AG04449 (cell line): ENCODE results near the gene CXCR4.

Experiments
- CTCF ChIA-PET: fragments of 350-600 bp; formaldehyde crosslinking; extraction: SDS; loops from one replicate; lab custom pipeline; 2021; ENCODE audit warnings: antibody characterized with exemption; lab: Yijun Ruan, JAX
- POLR2A ChIA-PET: fragments of 400-600, 350-600 bp; formaldehyde crosslinking; extraction: SDS; loops from one replicate; lab custom pipeline; 2020; ENCODE audit warnings: antibody characterized with exemption, inconsistent platforms; lab: Yijun Ruan, JAX
- DNase-seq: peaks from one replicate; pipeline ENCODE4 v3.0.0-alpha.2; 2010; ENCODE audit warnings: low read depth, low spot score
- H3K4me3 ChIP-seq: 2 replicates; pipeline ENCODE4 v1.5.1; 2011; ENCODE audit warnings: low read depth, mild to moderate bottlenecking, control low read depth, low read length
- TF ChIP-seq, protein P1 (sequence below): IDR thresholded peaks from one replicate; pipeline ENCODE4 v1.5.1; 2011; ENCODE audit warnings: mild to moderate bottlenecking, moderate library complexity, low read length, control low read depth, inconsistent platforms; ENCODE audit not compliant: insufficient read depth; ENCODE audit errors: missing control alignments

The CXCR4 gene

GRCh38 chr2:136126021-136126420 lies 8.1 kb upstream of the CXCR4 start:
- ChIA-PET POLR2A (no interaction called here), CTCF (no interaction called here)
- no peak overlapping the region for H3K4me3 ChIP-seq
- DNase-seq: no peak
- TF ChIP-seq, protein P1, sequence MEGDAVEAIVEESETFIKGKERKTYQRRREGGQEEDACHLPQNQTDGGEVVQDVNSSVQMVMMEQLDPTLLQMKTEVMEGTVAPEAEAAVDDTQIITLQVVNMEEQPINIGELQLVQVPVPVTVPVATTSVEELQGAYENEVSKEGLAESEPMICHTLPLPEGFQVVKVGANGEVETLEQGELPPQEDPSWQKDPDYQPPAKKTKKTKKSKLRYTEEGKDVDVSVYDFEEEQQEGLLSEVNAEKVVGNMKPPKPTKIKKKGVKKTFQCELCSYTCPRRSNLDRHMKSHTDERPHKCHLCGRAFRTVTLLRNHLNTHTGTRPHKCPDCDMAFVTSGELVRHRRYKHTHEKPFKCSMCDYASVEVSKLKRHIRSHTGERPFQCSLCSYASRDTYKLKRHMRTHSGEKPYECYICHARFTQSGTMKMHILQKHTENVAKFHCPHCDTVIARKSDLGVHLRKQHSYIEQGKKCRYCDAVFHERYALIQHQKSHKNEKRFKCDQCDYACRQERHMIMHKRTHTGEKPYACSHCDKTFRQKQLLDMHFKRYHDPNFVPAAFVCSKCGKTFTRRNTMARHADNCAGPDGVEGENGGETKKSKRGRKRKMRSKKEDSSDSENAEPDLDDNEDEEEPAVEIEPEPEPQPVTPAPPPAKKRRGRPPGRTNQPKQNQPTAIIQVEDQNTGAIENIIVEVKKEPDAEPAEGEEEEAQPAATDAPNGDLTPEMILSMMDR: no peak

DNA sequence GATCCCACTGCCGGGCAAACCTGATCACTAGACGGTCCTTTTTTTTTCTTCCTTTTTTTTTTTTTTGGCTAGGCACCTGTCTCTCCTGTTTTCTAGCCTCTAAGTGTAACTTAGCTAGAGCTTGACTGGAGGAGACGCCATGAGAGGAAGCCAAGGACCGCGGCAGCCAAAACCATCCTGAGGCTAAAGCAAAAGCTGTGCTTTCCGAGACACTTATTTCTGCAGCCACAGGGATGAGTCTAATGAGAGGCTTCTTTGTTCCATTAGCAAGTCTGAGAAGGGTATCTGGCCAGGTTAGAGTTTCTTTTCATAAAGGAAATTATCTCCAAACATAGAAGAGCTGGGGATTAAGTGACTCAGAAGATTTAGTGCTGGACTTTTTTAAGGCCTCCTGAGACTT lies 7.3 kb upstream of the CXCR4 start:
- H3K4me3 ChIP-seq: no peak overlapping the region
- TF ChIP-seq, protein P1: no peak
- ChIA-PET CTCF (no interaction called here), POLR2A (no interaction called here)
- DNase-seq: no peak

DNA sequence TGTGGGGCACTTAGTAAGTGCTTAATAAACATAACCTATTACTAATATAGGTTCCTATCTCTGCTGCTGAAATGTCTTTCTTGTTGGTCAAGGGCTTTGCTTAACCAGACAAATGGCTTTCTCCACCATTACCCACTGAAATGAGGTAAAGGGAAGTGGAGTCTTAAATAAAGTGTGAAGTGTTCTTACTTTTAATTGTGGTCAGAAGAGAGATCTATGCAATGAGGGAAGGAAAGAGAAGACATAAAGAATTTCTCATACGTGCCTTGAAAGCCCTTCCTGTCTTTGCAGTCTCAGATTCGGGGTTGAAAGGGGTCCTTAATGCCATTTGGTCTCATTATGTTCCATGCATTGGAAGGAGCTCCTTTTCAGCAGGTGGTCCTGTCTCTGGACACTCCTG lies 6.9 kb upstream of the CXCR4 start:
- TF ChIP-seq, protein P1: no peak
- POLR2A ChIA-PET: no interaction called here
- CTCF ChIA-PET: no interaction called here

GRCh38 chr2:136122661-136123060 lies 4.7 kb upstream of the CXCR4 start:
- TF ChIP-seq, protein P1: no peak
- H3K4me3 ChIP-seq: no peak overlapping the region
- DNase-seq: no peak
- ChIA-PET POLR2A (no interaction called here), CTCF (no interaction called here)

More for the DNA sequence above, 6.9 kb upstream of the CXCR4 start:
- no peak overlapping the region for H3K4me3 ChIP-seq
- DNase-seq: no peak

DNA sequence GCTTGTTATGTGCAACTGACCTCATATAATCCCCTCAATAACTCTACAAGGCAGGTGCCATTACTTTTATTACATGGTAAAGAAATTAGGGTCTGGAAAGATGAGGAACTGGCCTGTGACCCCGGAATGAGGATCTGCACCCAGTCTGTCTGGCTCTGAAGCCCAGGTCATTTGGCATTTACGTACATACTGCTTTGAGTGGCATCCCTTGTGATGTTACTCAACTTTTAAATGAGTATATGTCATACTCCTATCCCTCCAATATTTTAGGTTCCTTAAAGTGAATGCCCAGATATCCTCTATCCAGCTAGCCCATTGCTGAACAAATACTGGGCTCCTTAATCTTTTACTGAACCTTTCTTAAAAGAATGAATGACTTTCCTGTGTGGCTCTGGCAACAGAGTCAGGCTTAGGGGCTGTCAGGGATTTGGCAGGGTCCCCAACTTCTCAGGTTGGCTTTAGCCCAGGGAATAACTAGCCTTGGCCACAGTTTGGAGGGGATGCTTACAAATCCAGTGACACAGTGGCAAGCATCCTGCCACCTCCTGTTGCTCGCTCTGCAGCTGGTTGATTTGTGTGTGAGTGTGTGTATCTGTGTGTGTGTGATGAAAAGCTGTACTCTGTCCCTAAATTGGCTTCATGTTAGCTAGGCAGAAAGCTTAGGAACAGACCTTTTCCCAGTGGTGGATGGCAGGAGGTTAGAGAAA lies 3.4 kb upstream of the CXCR4 start:
- DNase-seq: no peak
- TF ChIP-seq, protein P1: no peak
- ChIA-PET CTCF (no interaction called here), POLR2A (no interaction called here)
- H3K4me3 ChIP-seq: no peak overlapping the region

DNA sequence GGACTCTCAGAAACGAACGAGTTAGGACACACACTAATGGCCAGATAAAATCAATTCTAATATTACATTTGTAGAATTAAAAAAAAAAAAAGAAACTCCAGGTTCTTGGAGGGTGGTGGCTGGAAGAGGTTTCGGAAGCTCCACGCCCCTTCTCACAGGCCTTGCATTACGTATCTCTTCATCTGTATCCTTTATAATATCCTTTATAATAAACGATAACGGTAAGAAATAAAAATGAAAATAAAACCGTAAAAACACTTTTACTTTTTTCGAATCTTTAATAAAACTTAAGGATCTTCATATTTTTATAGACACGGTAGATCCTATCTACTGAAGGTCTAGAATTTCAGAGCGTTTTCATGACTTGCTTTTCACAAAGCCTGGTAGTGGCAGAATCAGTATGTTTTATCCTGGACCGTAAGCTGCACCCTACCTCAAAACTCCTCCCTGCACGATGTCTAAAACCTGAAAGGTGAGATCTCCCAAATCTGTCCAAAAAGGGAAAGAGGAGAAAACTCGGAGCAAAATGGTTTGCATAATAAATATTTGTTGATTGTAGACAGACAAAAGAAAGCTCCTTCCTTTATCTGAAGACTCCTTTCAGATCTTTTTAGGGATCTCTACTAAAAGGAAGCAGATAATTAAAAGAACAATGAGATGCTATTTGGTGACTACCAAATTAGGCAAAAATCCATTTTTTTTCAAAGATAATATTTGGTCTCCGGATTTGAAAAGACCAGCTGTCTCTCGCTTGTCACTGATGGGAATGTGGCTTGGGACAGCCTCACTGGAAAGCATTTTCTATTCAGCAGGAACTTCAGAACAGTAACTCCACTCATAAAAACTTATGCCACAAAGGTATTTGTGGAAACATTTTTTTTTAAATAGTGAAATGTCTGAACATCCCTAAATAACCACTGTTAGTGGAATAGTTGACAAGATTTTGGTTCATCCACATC lies 2.0 kb upstream of the CXCR4 start:
- TF ChIP-seq, protein P1: no peak
- no peak for DNase-seq
- no peak overlapping the region for H3K4me3 ChIP-seq
- CTCF ChIA-PET: no interaction called here
- POLR2A ChIA-PET: no interaction called here
